HG03103 (cell line): ENCODE measurements around the gene GDF15.
"Not testable (repeated sequence)": the region's sequence is repeated elsewhere in the genome, so short reads cannot be mapped to it uniquely, and the experiment has no call there.

Experiments used
- ATAC-seq: cut with Tn5 transposase; IDR thresholded peaks from one replicate; pipeline ENCODE4 v1.9.1; 2021; ENCODE audit warnings: low read depth; ENCODE audit not compliant: unreplicated experiment

The GDF15 gene

GRCh38 chr19:18385675-18386542 is at the start of gene GDF15:
GDF15 (plus strand) TSS chr19:18386158; CDS start chr19:18386190, 32 bp downstream.
- no peak for ATAC-seq

- no peak for ATAC-seq
Measured at GRCh38 chr19:18338541-18338940, 47.4 kb upstream of the GDF15 start.

GRCh38 chr19:18339723-18340122 is 46.2 kb upstream of the GDF15 start:
- no peak for ATAC-seq

GRCh38 chr19:18340190-18340989 is 45.6 kb upstream of the GDF15 start, which contains the start of gene PGPEP1:
PGPEP1 (plus strand) TSS chr19:18340598; CDS start chr19:18340682, 84 bp downstream.
- ATAC-seq, result no peak

GRCh38 chr19:18340990-18341868 is 44.7 kb upstream of the GDF15 start:
- no peak for ATAC-seq

- no peak for ATAC-seq
Measured at GRCh38 chr19:18342090-18342632, 43.8 kb upstream of the GDF15 start.

- no peak for ATAC-seq
Measured at GRCh38 chr19:18344582-18344950, 41.4 kb upstream of the GDF15 start.

GRCh38 chr19:18345296-18345695 is 40.7 kb upstream of the GDF15 start:
- no peak for ATAC-seq

- no peak for ATAC-seq
Measured at GRCh38 chr19:18346091-18346490, 39.9 kb upstream of the GDF15 start.

GRCh38 chr19:18348171-18348570 is 37.8 kb upstream of the GDF15 start:
- no peak for ATAC-seq

- ATAC-seq, result not testable (repeated sequence)
Measured at GRCh38 chr19:18348818-18349339, 37.1 kb upstream of the GDF15 start.

- ATAC-seq, result no peak
Measured at GRCh38 chr19:18349524-18350128, 36.3 kb upstream of the GDF15 start.

- no peak for ATAC-seq
Measured at GRCh38 chr19:18350490-18350889, 35.5 kb upstream of the GDF15 start.

- ATAC-seq, result no peak
Measured at GRCh38 chr19:18351544-18351943, 34.4 kb upstream of the GDF15 start.

GRCh38 chr19:18353378-18354005 is 32.5 kb upstream of the GDF15 start:
- ATAC-seq, result no peak

- ATAC-seq, result not testable (repeated sequence)
Measured at GRCh38 chr19:18354743-18355142, 31.2 kb upstream of the GDF15 start.

GRCh38 chr19:18357041-18357440 is 28.9 kb upstream of the GDF15 start:
- no peak for ATAC-seq

- no peak for ATAC-seq
Measured at GRCh38 chr19:18361646-18362045, 24.3 kb upstream of the GDF15 start.

GRCh38 chr19:18362934-18363542 is 22.9 kb upstream of the GDF15 start:
- no peak for ATAC-seq
